DOHH2 (cell line): ENCODE measurements around the gene GANAB.

Source experiments
- H3F3A ChIP-seq: fragments of 200-600 bp; sonication (generic), shearing (Covaris generic); 2 replicates; pipeline ENCODE4 v1.6.0; 2016; ENCODE audit warnings: antibody characterized with exemption, mild to moderate bottlenecking; ENCODE audit not compliant: control insufficient read depth, insufficient read depth
- H3K27ac ChIP-seq: fragments of 200-600 bp; sonication (generic); 2 replicates; pipeline ENCODE4 v1.5.1; 2014; ENCODE audit warnings: low read depth, mild to moderate bottlenecking, low read length, moderate library complexity
- H3K27me3 ChIP-seq: fragments of 200-600 bp; sonication (generic); 2 replicates; pipeline ENCODE4 v1.6.1; 2014; ENCODE audit warnings: mild to moderate bottlenecking, low read length, mixed read lengths; ENCODE audit not compliant: control insufficient read depth
- H3K36me3 ChIP-seq: fragments of 200-600 bp; sonication (generic); 2 replicates; pipeline ENCODE4 v1.6.1; 2014; ENCODE audit warnings: mild to moderate bottlenecking, low read length, moderate library complexity, mixed read lengths; ENCODE audit not compliant: control insufficient read depth
- H3K4me1 ChIP-seq: fragments of 200-600 bp; sonication (generic); 2 replicates; pipeline ENCODE4 v1.6.1; 2014; ENCODE audit warnings: mild to moderate bottlenecking, low read length, mixed read lengths; ENCODE audit not compliant: control insufficient read depth
- H3K4me2 ChIP-seq: fragments of 200-600 bp; sonication (generic); 2 replicates; pipeline ENCODE4 v1.6.0; 2014; ENCODE audit warnings: mild to moderate bottlenecking, low read length, moderate library complexity
- H3K4me3 ChIP-seq: fragments of 200-600 bp; sonication (generic); 2 replicates; pipeline ENCODE4 v1.5.1; 2014; ENCODE audit warnings: mild to moderate bottlenecking, low read length, mixed read lengths
- H3K79me2 ChIP-seq: fragments of 200-600 bp; sonication (generic); 2 replicates; pipeline ENCODE4 v1.6.1; 2014; ENCODE audit warnings: mild to moderate bottlenecking, low read length, mixed read lengths; ENCODE audit not compliant: control insufficient read depth
- H3K9me2 ChIP-seq: fragments of 200-600 bp; sonication (generic); replicated peaks from 2 replicates; pipeline ENCODE4 v1.6.1; 2014; ENCODE audit warnings: mild to moderate bottlenecking, low read length, mixed read lengths; ENCODE audit not compliant: control insufficient read depth
- H3K9me3 ChIP-seq: fragments of 200-600 bp; sonication (generic); 2 replicates; pipeline ENCODE4 v1.6.1; 2014; ENCODE audit warnings: antibody characterized with exemption, low read length, mixed read lengths; ENCODE audit not compliant: control insufficient read depth, insufficient read depth
- H4K20me1 ChIP-seq: fragments of 200-600 bp; sonication (generic); 2 replicates; pipeline ENCODE4 v1.6.0; 2014; ENCODE audit warnings: low read depth, mild to moderate bottlenecking, antibody characterized with exemption, low read length, moderate library complexity; ENCODE audit not compliant: control insufficient read depth, insufficient read depth
- EZH2phosphoT487 ChIP-seq: fragments of 200-600 bp; sonication (generic); IDR thresholded peaks from 2 replicates; pipeline ENCODE4 v1.6.1; 2017; ENCODE audit warnings: borderline replicate concordance, mild to moderate bottlenecking, antibody characterized with exemption, low read length, moderate library complexity, mixed read lengths
- TF ChIP-seq, protein P1 (sequence below): fragments of 200-600 bp; sonication (generic); IDR thresholded peaks from one replicate; pipeline ENCODE4 v1.5.1; 2014; ENCODE audit warnings: antibody characterized with exemption, mild to moderate bottlenecking, low read depth, low read length; ENCODE audit not compliant: poor library complexity, severe bottlenecking

The GANAB gene

DNA sequence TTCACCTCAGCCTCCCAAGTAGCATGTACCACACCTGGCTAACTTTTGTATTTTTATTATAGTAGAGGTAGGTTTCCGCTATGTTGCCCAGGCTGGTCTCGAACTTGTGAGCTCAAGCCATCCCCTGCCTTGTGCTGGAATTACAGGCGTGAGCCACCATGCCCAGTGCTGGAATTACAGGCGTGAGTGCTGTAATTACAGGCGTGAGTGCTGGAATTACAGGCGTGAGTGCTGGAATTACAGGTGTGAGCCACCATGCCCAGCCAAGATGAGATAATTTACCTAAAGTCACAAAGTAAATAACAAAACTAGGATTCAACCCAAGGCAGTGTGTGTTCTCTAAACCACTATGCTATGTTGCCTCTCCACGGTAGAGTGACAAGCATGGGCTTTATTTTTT is 36.1 kb upstream of the GANAB start:
- Histone ChIP-seq H3K4me2 (no peak overlapping the region), H3K27me3 (no peaks in the 10 kb centered on the region), H3K9me3 (no peaks in the 10 kb centered on the region), H3K27ac (no peak overlapping the region), H3K4me3 (no peak overlapping the region), H3K36me3 (peaks cover 8% of the 10 kb centered on the region), H3K79me2 (peaks cover 20% of the 10 kb centered on the region), H3K4me1 (peaks cover 28% of the 10 kb centered on the region), H3K9me2 (no peaks in the 10 kb centered on the region), H3F3A (peaks cover 4% of the 10 kb centered on the region; the same call in 1 of the 2 replicates), H4K20me1 (no peaks in the 10 kb centered on the region)
- TF ChIP-seq EZH2phosphoT487, result no peak

DNA sequence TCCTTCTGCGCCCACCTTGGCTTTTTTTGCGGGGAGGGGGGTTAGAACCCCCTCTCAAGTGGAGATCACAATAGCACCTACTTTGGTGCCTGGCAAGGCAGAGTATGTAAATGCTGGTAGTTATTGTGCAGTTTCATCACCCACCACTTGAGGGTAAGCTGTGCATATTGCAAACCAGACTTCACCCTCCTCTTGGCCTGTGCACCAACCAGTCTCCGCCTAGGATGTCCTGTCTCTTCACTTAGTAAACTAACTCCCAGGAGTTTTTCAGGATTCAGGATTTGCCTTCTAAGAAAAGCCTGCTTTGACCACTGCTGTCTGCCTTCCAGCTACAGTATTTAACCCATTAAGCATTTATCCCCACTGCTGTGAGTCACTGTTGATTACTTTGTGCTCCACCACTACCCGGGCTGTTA is 34.4 kb upstream of the GANAB start:
- H3K36me3 ChIP-seq, result peaks cover 24% of the 10 kb centered on the region
- peaks cover 17% of the 10 kb centered on the region for H3F3A ChIP-seq
- H3K9me3 ChIP-seq, result no peaks in the 10 kb centered on the region
- H3K4me2 ChIP-seq, result peak overlapping the region; percentile 50
- H3K27ac ChIP-seq, result peak overlapping the region; percentile 2; the same call in 1 of the 2 replicates
- no peaks in the 10 kb centered on the region for H4K20me1 ChIP-seq
- H3K4me3 ChIP-seq, result peak overlapping the region; percentile 27
- no peaks in the 10 kb centered on the region for H3K27me3 ChIP-seq
- no peaks in the 10 kb centered on the region for H3K9me2 ChIP-seq
- TF ChIP-seq EZH2phosphoT487, result no peak
- TF ChIP-seq, protein P1, sequence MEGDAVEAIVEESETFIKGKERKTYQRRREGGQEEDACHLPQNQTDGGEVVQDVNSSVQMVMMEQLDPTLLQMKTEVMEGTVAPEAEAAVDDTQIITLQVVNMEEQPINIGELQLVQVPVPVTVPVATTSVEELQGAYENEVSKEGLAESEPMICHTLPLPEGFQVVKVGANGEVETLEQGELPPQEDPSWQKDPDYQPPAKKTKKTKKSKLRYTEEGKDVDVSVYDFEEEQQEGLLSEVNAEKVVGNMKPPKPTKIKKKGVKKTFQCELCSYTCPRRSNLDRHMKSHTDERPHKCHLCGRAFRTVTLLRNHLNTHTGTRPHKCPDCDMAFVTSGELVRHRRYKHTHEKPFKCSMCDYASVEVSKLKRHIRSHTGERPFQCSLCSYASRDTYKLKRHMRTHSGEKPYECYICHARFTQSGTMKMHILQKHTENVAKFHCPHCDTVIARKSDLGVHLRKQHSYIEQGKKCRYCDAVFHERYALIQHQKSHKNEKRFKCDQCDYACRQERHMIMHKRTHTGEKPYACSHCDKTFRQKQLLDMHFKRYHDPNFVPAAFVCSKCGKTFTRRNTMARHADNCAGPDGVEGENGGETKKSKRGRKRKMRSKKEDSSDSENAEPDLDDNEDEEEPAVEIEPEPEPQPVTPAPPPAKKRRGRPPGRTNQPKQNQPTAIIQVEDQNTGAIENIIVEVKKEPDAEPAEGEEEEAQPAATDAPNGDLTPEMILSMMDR, result peak; percentile 74
- peaks cover 38% of the 10 kb centered on the region for H3K4me1 ChIP-seq
- H3K79me2 ChIP-seq, result peaks cover 35% of the 10 kb centered on the region

DNA sequence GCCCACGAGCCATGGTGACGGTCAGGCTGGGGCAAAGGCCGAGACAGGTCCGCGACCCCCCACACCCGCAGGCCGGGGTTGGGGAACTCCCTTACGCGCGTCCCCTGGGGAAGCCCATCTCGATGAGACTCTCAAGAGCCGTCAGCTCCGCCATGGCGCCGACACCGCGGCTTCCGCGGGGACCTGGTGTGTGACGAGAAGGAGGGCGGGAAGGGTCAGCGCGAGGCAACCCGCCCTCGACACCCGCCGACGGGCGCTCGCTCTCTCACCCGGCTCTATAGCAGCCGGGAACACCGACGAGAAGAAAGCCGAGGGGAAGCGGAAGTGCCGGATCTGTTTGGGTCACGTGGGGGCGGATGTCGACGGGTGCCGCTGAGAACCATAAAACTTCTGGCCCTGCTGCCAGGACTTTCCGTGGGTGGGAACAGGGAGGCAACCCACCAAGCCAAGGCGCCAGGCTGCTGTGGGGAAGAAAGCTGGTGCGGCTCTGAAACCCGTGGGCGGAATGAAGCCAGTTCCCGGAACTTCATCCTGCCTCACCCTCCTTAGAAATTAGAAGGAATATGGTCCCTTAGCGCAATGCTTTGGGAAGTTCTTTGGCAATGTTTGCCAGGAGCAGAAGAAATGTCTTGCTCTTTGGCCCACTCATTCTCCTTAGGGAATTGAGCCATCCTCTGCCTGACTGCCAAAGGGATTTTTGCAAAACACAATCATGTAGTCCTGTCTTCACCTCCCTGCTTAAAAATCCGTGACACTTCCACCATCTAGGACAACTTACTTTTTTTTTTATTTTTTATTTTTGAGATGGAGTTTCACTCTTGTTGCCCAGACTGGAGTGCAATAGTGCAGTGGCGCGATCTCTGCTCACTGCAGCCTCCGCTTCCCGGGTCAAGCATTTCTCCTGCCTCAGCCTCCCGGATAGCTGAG is 32.6 kb upstream of the GANAB start, which contains the start of gene UBXN1:
TSS of gene UBXN1 (minus strand) at position 304 of the 927 bp plus-strand sequence. CDS start at position 154, 150 bp downstream.
- Histone ChIP-seq H3K4me2 (peak within 1 kb of the TSS; percentile 98), H3K4me3 (peak within 1 kb of the TSS; percentile 98), H3K4me1 (peaks cover 38% of the 10 kb centered on the region), H3K36me3 (peaks cover 34% of the 10 kb centered on the region), H3K9me2 (no peaks in the 10 kb centered on the region), H3K27me3 (no peaks in the 10 kb centered on the region), H4K20me1 (no peaks in the 10 kb centered on the region), H3K9me3 (no peaks in the 10 kb centered on the region), H3K79me2 (peaks cover 49% of the 10 kb centered on the region), H3K27ac (peak within 1 kb of the TSS; percentile 59), H3F3A (peaks cover 17% of the 10 kb centered on the region)
- no peak for TF ChIP-seq EZH2phosphoT487

DNA sequence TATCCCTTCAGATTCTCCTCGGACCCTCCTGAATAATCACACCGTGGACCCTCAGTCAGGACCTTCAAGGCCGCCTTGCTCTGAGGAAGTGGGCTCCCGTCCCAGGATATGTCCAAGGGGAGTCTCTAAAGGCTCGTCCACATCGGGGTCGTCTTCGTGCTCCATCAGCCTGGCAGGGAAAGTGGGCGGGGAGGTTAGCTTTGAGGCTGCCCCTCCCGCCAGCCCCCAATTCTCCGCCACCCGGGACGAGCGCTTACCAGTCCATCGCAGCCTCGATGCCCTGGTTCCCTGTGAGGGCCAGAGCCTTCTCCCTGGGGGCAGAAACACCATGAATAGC is 32.0 kb upstream of the GANAB start:
- H4K20me1 ChIP-seq, result no peaks in the 10 kb centered on the region
- H3K79me2 ChIP-seq, result peaks cover 56% of the 10 kb centered on the region
- H3F3A ChIP-seq, result peaks cover 17% of the 10 kb centered on the region
- peaks cover 44% of the 10 kb centered on the region for H3K4me1 ChIP-seq
- no peaks in the 10 kb centered on the region for H3K9me3 ChIP-seq
- no peaks in the 10 kb centered on the region for H3K27me3 ChIP-seq
- H3K9me2 ChIP-seq, result no peaks in the 10 kb centered on the region
- TF ChIP-seq, protein P1, result no peak
- no peak for TF ChIP-seq EZH2phosphoT487
- H3K36me3 ChIP-seq, result peaks cover 40% of the 10 kb centered on the region
- H3K4me3 ChIP-seq, result peak overlapping the region; percentile 98
- peak overlapping the region; percentile 98 for H3K4me2 ChIP-seq
- H3K27ac ChIP-seq, result peak overlapping the region; percentile 59
